Natural killer cell (primary cell): Measurements from ENCODE around the gene CHIT1. TPM values are rescaled to one million over a fixed set of nuclear protein-coding genes. Genes with fewer than 3 reads are reported as not detected.

Experiments
- ATAC-seq, 3 donors: fragments of 150-1000 bp in 2 of 3; fragments of 200-7000 bp in 1 of 3; cut with Tn5 transposase; 1 replicate in 1 of 3; 2 replicates in 2 of 3; pipeline ENCODE4 v1.10.0; 2021; ENCODE audit warnings: mild to moderate bottlenecking in 2 of 3, moderate library complexity in 2 of 3
- DNase-seq, 2 donors: peaks; one replicate each; pipeline versions ENCODE4 v3.0.0 to v3.0.0-alpha.2; 2013 to 2021; ENCODE audit warnings: mixed read lengths in 1 of 2
- H3K27ac ChIP-seq: one replicate; pipeline ENCODE4 v1.5.1; 2013; ENCODE audit warnings: mild to moderate bottlenecking, low read length
- H3K27me3 ChIP-seq: one replicate; pipeline ENCODE4 v1.6.1; 2013; ENCODE audit warnings: low read length; ENCODE audit not compliant: control insufficient read depth, insufficient read depth
- H3K36me3 ChIP-seq: one replicate; pipeline ENCODE4 v1.6.1; 2013; ENCODE audit warnings: low read length; ENCODE audit not compliant: control insufficient read depth, insufficient read depth
- H3K4me1 ChIP-seq: one replicate; pipeline ENCODE4 v1.6.1; 2013; ENCODE audit warnings: low read length; ENCODE audit not compliant: control insufficient read depth, insufficient read depth
- H3K4me3 ChIP-seq: one replicate; pipeline ENCODE4 v1.5.1; 2013; ENCODE audit warnings: low read length
- H3K9me3 ChIP-seq: one replicate; pipeline ENCODE4 v1.6.1; 2013; ENCODE audit warnings: low read length; ENCODE audit not compliant: control insufficient read depth, insufficient read depth
- H3K27ac Mint-ChIP-seq, 2 donors: one replicate each; pipeline ENCODE4 v1.8.0; 2022; ENCODE audit warnings: mild to moderate bottlenecking in 2 of 2, mixed read lengths in 2 of 2, moderate library complexity in 1 of 2
- H3K27me3 Mint-ChIP-seq, 2 donors: one replicate each; pipeline ENCODE4 v1.8.0; 2022; ENCODE audit warnings: low read depth in 2 of 2, mixed read lengths in 2 of 2
- H3K36me3 Mint-ChIP-seq: one replicate; pipeline ENCODE4 v1.8.0; 2022; ENCODE audit warnings: mixed read lengths
- H3K4me1 Mint-ChIP-seq, 2 donors: one replicate each; pipeline ENCODE4 v1.8.0; 2022; ENCODE audit warnings: mixed read lengths in 2 of 2
- H3K4me3 Mint-ChIP-seq: one replicate; pipeline ENCODE4 v1.8.0; 2022; ENCODE audit warnings: mild to moderate bottlenecking, moderate library complexity, mixed read lengths
- H3K9me3 Mint-ChIP-seq, 2 donors: one replicate each; pipeline ENCODE4 v1.8.0; 2022; ENCODE audit warnings: mixed read lengths in 2 of 2
- CTCF ChIP-seq: fragments of 200-600 bp; IDR thresholded peaks from one replicate; pipeline ENCODE4 v1.8.0; 2022; ENCODE audit warnings: antibody characterized with exemption
- WGBS: methylation state at CpG from one replicate; pipeline ENCODE4 v1.1.7; 2013; ENCODE audit warnings: missing lambda C conversion rate; ENCODE audit not compliant: insufficient coverage; 5-methylcytosine and 5-hydroxymethylcytosine counted together
- intact Hi-C: fragments of 100-400 bp; cut with micrococcal nuclease; formaldehyde crosslinking; loops from one replicate; pipeline ENCODE4 v1.14.2; 2022
- total RNA-seq, 4 donors: library from RNA; stranded (reverse); fragments of 120-200 nt in 1 of 4; gene quantifications; one replicate each; pipeline versions ENCODE4 v1.2.3 to v1.2.4, GENCODE V29; 2013 to 2022

The CHIT1 gene
- total RNA-seq, 3 donors from 2014 or later (not counting 1 experiment from before 2014, with no cell fraction given), result 0.07 to 2.2 TPM; not detected in 1

GRCh38 chr1:203210350-203210749 lies 19.1 kb downstream of the CHIT1 start:
- TF ChIP-seq CTCF, result no peak
- intact Hi-C loops, result no loop called here
- DNase-seq (no peak), ATAC-seq (no peak)
- Histone ChIP-seq H3K9me3 (no peaks in the 10 kb centered on the region), H3K27me3 (no peaks in the 10 kb centered on the region), H3K27ac (no peak overlapping the region), H3K36me3 (no peaks in the 10 kb centered on the region), H3K4me3 (no peak overlapping the region), H3K4me1 (no peaks in the 10 kb centered on the region)
- Mint-ChIP-seq H3K27me3 (peaks cover 11 to 23% of the 10 kb centered on the region in 2 donors), H3K4me3 (no peak overlapping the region), H3K9me3 (no peaks in the 10 kb centered on the region), H3K36me3 (no peaks in the 10 kb centered on the region), H3K4me1 (no peaks in the 10 kb centered on the region), H3K27ac (no peak overlapping the region)

GRCh38 chr1:203208181-203208580 lies 21.3 kb downstream of the CHIT1 start:
- ATAC-seq (no peak), DNase-seq (no peak)
- Mint-ChIP-seq H3K27ac (no peak overlapping the region), H3K27me3 (peaks cover 14 to 21% of the 10 kb centered on the region in 2 donors), H3K9me3 (no peaks in the 10 kb centered on the region), H3K4me3 (no peak overlapping the region), H3K4me1 (no peaks in the 10 kb centered on the region), H3K36me3 (no peaks in the 10 kb centered on the region)
- no peak overlapping the region for H3K27ac ChIP-seq
- intact Hi-C loops, result no loop called here
- H3K27me3 ChIP-seq, result no peaks in the 10 kb centered on the region
- no peaks in the 10 kb centered on the region for H3K9me3 ChIP-seq
- 88% methylated on average over 1 of the region's 1 CpG for WGBS
- no peaks in the 10 kb centered on the region for H3K36me3 ChIP-seq
- no peak for TF ChIP-seq CTCF
- no peak overlapping the region for H3K4me3 ChIP-seq
- H3K4me1 ChIP-seq, result no peaks in the 10 kb centered on the region

- ATAC-seq, result no peak
- H3K4me3 ChIP-seq, result no peak overlapping the region
- intact Hi-C loops, result no loop called here
- H3K9me3 Mint-ChIP-seq, result no peaks in the 10 kb centered on the region
- no peaks in the 10 kb centered on the region for H3K9me3 ChIP-seq
- H3K27me3 ChIP-seq, result no peaks in the 10 kb centered on the region
- no peak overlapping the region for H3K27ac Mint-ChIP-seq
- no peak for TF ChIP-seq CTCF
- no peaks in the 10 kb centered on the region for H3K36me3 ChIP-seq
- H3K36me3 Mint-ChIP-seq, result no peaks in the 10 kb centered on the region
- WGBS, result 65% methylated on average over 2 of the region's 2 CpGs
- DNase-seq, result no peak
- peaks cover 13 to 21% of the 10 kb centered on the region in 2 donors for H3K27me3 Mint-ChIP-seq
- no peak overlapping the region for H3K27ac ChIP-seq
- peaks cover 1% of the 10 kb centered on the region for H3K4me1 ChIP-seq
- no peak overlapping the region for H3K4me3 Mint-ChIP-seq
- H3K4me1 Mint-ChIP-seq, result no peaks in the 10 kb centered on the region
Observed at GRCh38 chr1:203207751-203208150, 21.7 kb downstream of the CHIT1 start.

GRCh38 chr1:203206129-203206687 lies 23.3 kb downstream of the CHIT1 start:
- no peaks in the 10 kb centered on the region for H3K4me1 Mint-ChIP-seq

More at GRCh38 chr1:203206129-203206687, 23.3 kb downstream of the CHIT1 start:
- DNase-seq (no peak), ATAC-seq (no peak)
- intact Hi-C loops, result no loop called here
- Mint-ChIP-seq H3K36me3 (no peaks in the 10 kb centered on the region), H3K4me3 (no peak overlapping the region), H3K9me3 (no peaks in the 10 kb centered on the region), H3K27ac (no peak overlapping the region), H3K27me3 (peaks cover 20 to 24% of the 10 kb centered on the region in 2 donors)
- no peaks in the 10 kb centered on the region for H3K9me3 ChIP-seq
- no peak overlapping the region for H3K27ac ChIP-seq
- no peak overlapping the region for H3K4me3 ChIP-seq
- peaks cover 7% of the 10 kb centered on the region for H3K4me1 ChIP-seq
- no peaks in the 10 kb centered on the region for H3K27me3 ChIP-seq
- WGBS, result 83% methylated on average over 4 of the region's 5 CpGs
- TF ChIP-seq CTCF, result no peak
- no peaks in the 10 kb centered on the region for H3K36me3 ChIP-seq
